Measurements from ENCODE around the gene TSPAN31.
"Not testable (repeated sequence)": the region's sequence is repeated elsewhere in the genome, so short reads cannot be mapped to it uniquely, and the experiment has no call there.

Gene TSPAN31

DNA sequence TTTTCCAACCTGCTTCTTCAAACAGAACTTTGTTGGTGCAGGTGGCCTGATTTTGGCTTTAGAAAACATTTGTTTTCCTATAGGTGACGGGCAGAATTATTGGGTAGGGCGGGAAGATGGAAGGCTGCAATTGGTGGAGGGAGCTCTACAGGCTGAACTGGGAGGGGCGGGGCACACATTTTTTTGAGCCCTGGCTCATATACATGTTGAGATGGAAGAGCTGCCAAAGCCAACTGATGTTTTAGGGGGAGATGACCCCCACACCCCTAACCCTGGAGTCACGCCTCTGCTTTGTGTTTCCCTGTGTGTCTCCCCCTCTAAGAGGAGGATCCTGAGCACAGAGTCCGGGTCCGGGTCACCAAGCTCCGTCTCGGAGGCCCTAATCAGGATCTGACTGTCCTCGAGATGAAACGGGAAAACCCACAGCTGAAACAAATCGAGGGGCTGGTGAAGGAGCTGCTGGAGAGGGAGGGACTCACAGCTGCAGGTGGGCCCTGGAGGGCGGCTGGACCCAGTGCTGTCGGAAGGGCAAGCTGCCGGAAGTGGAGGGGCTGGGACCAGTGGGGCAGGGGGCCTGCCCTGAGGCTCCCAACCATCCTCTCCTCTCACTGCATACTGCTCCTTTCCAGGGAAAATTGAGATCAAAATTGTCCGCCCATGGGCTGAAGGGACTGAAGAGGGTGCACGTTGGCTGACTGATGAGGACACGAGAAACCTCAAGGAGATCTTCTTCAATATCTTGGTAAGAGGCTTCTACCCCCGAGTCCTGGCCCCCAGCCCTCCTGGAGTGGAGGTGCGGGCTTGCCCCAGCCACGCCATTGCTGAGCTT lies 24.8 kb upstream of the TSPAN31 start:
- WGBS, 2 donors (ENCODE audit: extremely low coverage in 2 of 2, insufficient read length in 2 of 2, insufficient replicate concordance in 1 of 2) = no CpG with 5 or more reads among the region's 20 CpGs

DNA sequence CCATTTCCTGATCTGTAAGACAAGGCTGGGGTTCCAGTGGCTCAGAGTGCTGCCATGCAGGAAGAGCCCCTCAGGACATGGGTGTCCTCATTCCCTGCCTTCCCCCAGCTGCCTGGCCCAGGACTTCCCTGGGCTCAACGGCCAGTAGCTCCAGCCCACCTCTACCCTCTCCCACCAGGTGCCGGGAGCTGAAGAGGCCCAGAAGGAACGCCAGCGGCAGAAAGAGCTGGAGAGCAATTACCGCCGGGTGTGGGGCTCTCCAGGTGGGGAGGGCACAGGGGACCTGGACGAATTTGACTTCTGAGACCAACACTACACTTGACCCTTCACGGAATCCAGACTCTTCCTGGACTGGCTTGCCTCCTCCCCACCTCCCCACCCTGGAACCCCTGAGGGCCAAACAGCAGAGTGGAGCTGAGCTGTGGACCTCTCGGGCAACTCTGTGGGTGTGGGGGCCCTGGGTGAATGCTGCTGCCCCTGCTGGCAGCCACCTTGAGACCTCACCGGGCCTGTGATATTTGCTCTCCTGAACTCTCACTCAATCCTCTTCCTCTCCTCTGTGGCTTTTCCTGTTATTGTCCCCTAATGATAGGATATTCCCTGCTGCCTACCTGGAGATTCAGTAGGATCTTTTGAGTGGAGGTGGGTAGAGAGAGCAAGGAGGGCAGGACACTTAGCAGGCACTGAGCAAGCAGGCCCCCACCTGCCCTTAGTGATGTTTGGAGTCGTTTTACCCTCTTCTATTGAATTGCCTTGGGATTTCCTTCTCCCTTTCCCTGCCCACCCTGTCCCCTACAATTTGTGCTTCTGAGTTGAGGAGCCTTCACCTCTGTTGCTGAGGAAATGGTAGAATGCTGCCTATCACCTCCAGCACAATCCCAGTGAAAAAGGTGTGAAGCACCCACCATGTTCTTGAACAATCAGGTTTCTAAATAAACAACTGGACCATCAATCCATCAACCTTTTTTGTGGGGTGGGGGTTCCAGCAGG lies 23.9 kb upstream of the TSPAN31 start:
- H3K36me3 ChIP-seq (replicated peaks in 1 of 2; ENCODE audit: control insufficient read depth in 2 of 2, insufficient read depth in 2 of 2, low read length in 2 of 2) = peaks cover 19 to 61% of the 10 kb centered on the region in 2 donors
- H3K4ac ChIP-seq (ENCODE audit: low read length) = no peak overlapping the region
- H3K18ac ChIP-seq (ENCODE audit: low read length) = no peak overlapping the region
- H3K79me1 ChIP-seq (ENCODE audit: low read depth, low read length) = no peaks in the 10 kb centered on the region
- H3K23ac ChIP-seq (ENCODE audit: low read depth, low read length, poor library complexity) = no peak overlapping the region
- no peak overlapping the region for H4K91ac ChIP-seq (ENCODE audit: low read depth, low read length, poor library complexity)
- no peaks in the 10 kb centered on the region for H3K4me1 ChIP-seq (ENCODE audit: control insufficient read depth in 2 of 2, insufficient read depth in 1 of 2, low read depth in 1 of 2, low read length in 2 of 2)
- H2AFZ ChIP-seq (ENCODE audit: low read length) = no peak overlapping the region
- H3K4me3 ChIP-seq (ENCODE audit: low read length in 2 of 2) = no peak overlapping the region
- no peak for DNase-seq (ENCODE audit: low spot score)
- no peak overlapping the region for H2BK5ac ChIP-seq (ENCODE audit: low read length)
- H2BK120ac ChIP-seq (ENCODE audit: low read depth, low read length) = no peak overlapping the region
- H3K4me2 ChIP-seq (ENCODE audit: insufficient read depth, low read length, poor library complexity, severe bottlenecking) = no peak overlapping the region
- no peak overlapping the region for H2AK5ac ChIP-seq (ENCODE audit: low read depth, low read length)
- no peak overlapping the region for H3K14ac ChIP-seq (ENCODE audit: low read length)
- no peak overlapping the region for H2BK12ac ChIP-seq (ENCODE audit: low read length)
- H3K9me3 ChIP-seq (replicated peaks in 1 of 2; ENCODE audit: control insufficient read depth in 2 of 2, insufficient read depth in 1 of 2, low read depth in 1 of 2, low read length in 2 of 2) = no peaks in the 10 kb centered on the region
- no peak overlapping the region for H3K27ac ChIP-seq (replicated peaks; ENCODE audit: low read length)
- no CpG with 5 or more reads among the region's 11 CpGs for WGBS, 2 donors (ENCODE audit: extremely low coverage in 2 of 2, insufficient read length in 2 of 2, insufficient replicate concordance in 1 of 2)
- H3K9ac ChIP-seq (ENCODE audit: low read depth, low read length, poor library complexity) = no peak overlapping the region
- H4K8ac ChIP-seq (ENCODE audit: low read depth, low read length) = no peak overlapping the region
- no peak overlapping the region for H2BK15ac ChIP-seq (ENCODE audit: low read length)
- H3K27me3 ChIP-seq (ENCODE audit: control insufficient read depth in 3 of 3, insufficient read depth in 3 of 3, low read depth in 1 of 3, low read length in 3 of 3) = peaks cover 0 to 19% (median 2%) of the 10 kb centered on the region in 3 experiments

More for the DNA sequence above, 24.8 kb upstream of the TSPAN31 start:
- Histone ChIP-seq H3K27ac (replicated peaks; ENCODE audit: low read length) (no peak overlapping the region), H4K8ac (ENCODE audit: low read depth, low read length) (no peak overlapping the region), H2BK120ac (ENCODE audit: low read depth, low read length) (no peak overlapping the region), H2BK5ac (ENCODE audit: low read length) (no peak overlapping the region), H3K4me1 (ENCODE audit: control insufficient read depth in 2 of 2, insufficient read depth in 1 of 2, low read depth in 1 of 2, low read length in 2 of 2) (no peaks in the 10 kb centered on the region), H2BK15ac (ENCODE audit: low read length) (no peak overlapping the region), H3K4me2 (ENCODE audit: insufficient read depth, low read length, poor library complexity, severe bottlenecking) (no peak overlapping the region), H3K9me3 (replicated peaks in 1 of 2; ENCODE audit: control insufficient read depth in 2 of 2, insufficient read depth in 1 of 2, low read depth in 1 of 2, low read length in 2 of 2) (no peaks in the 10 kb centered on the region), H3K4me3 (ENCODE audit: low read length in 2 of 2) (no peak overlapping the region), H3K9ac (ENCODE audit: low read depth, low read length, poor library complexity) (no peak overlapping the region), H4K91ac (ENCODE audit: low read depth, low read length, poor library complexity) (no peak overlapping the region), H3K36me3 (replicated peaks in 1 of 2; ENCODE audit: control insufficient read depth in 2 of 2, insufficient read depth in 2 of 2, low read length in 2 of 2) (peaks cover 22 to 67% of the 10 kb centered on the region in 2 donors), H3K14ac (ENCODE audit: low read length) (no peak overlapping the region), H2BK12ac (ENCODE audit: low read length) (no peak overlapping the region), H2AFZ (ENCODE audit: low read length) (no peak overlapping the region), H3K18ac (ENCODE audit: low read length) (no peak overlapping the region), H2AK5ac (ENCODE audit: low read depth, low read length) (no peak overlapping the region), H3K79me1 (ENCODE audit: low read depth, low read length) (no peaks in the 10 kb centered on the region), H3K23ac (ENCODE audit: low read depth, low read length, poor library complexity) (no peak overlapping the region), H3K4ac (ENCODE audit: low read length) (no peak overlapping the region), H3K27me3 (ENCODE audit: control insufficient read depth in 3 of 3, insufficient read depth in 3 of 3, low read depth in 1 of 3, low read length in 3 of 3) (peaks cover 0 to 12% (median 0%) of the 10 kb centered on the region in 3 experiments)
- no peak for DNase-seq (ENCODE audit: low spot score)

DNA sequence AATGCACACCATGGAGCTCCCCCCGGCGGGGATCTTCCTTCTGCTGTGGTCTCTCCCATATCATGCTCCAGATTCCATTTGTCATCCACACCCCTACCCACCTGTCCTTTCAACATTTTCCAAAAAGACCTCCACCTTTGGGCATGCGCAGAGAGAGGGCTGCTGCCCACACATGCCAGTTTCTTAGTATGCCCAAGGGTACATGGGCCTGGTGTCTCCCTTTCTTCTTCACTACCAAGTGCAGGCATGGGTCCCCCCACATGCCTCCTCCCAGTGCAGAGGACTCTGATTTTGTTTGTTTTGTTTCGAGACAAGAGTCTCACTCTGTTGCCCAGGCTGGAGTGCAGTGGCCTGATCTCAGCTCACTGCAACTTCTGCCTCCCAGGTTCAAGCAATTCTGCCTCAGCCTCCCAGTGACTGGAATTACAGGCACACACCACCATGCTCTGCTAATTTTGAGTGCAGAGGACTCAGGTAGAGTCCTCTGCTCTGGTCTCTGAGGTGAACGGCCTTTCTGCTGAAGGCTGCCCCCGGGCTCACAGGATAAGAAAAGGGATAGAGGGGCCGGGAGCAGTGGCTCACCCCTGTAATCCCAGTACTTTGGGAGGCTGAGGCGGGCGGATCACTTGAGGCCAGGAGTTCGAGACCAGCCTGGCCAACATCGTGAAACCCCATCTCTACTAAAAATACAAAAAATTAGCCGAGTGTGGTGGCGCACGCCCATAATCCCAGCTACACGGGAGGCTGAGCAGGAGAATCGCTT lies 22.8 kb upstream of the TSPAN31 start:
- H2BK120ac ChIP-seq (ENCODE audit: low read depth, low read length); H4K91ac ChIP-seq (ENCODE audit: low read depth, low read length, poor library complexity); H2AK5ac ChIP-seq (ENCODE audit: low read depth, low read length); H2BK5ac ChIP-seq (ENCODE audit: low read length); H3K4me2 ChIP-seq (ENCODE audit: insufficient read depth, low read length, poor library complexity, severe bottlenecking); H3K23ac ChIP-seq (ENCODE audit: low read depth, low read length, poor library complexity); H3K4ac ChIP-seq (ENCODE audit: low read length); H3K14ac ChIP-seq (ENCODE audit: low read length); H3K9ac ChIP-seq (ENCODE audit: low read depth, low read length, poor library complexity); DNase-seq (ENCODE audit: low spot score); H4K8ac ChIP-seq (ENCODE audit: low read depth, low read length); H2BK15ac ChIP-seq (ENCODE audit: low read length); H3K9me3 ChIP-seq (replicated peaks in 1 of 2; ENCODE audit: control insufficient read depth in 2 of 2, insufficient read depth in 1 of 2, low read depth in 1 of 2, low read length in 2 of 2); H3K27ac ChIP-seq (replicated peaks; ENCODE audit: low read length); H3K18ac ChIP-seq (ENCODE audit: low read length); H2BK12ac ChIP-seq (ENCODE audit: low read length); H3K4me3 ChIP-seq (ENCODE audit: low read length in 2 of 2); H2AFZ ChIP-seq (ENCODE audit: low read length); H3K4me1 ChIP-seq (ENCODE audit: control insufficient read depth in 2 of 2, insufficient read depth in 1 of 2, low read depth in 1 of 2, low read length in 2 of 2); H3K79me1 ChIP-seq (ENCODE audit: low read depth, low read length): not testable (repeated sequence)
- Histone ChIP-seq H3K36me3 (replicated peaks in 1 of 2; ENCODE audit: control insufficient read depth in 2 of 2, insufficient read depth in 2 of 2, low read length in 2 of 2) (peaks cover 16 to 59% of the 10 kb centered on the region in 2 donors), H3K27me3 (ENCODE audit: control insufficient read depth in 3 of 3, insufficient read depth in 3 of 3, low read depth in 1 of 3, low read length in 3 of 3) (peaks cover 0 to 29% (median 9%) of the 10 kb centered on the region in 3 experiments)
- no CpG with 5 or more reads among the region's 16 CpGs for WGBS, 2 donors (ENCODE audit: extremely low coverage in 2 of 2, insufficient read length in 2 of 2, insufficient replicate concordance in 1 of 2)

Data from neuronal stem cell (in vitro differentiated cells).